Stimulated activated naive CD8-positive, alpha-beta T cell treated with anti-CD3 and anti-CD28 coated beads, Interleukin-15, Interleukin-2, amounts not matched to agents 100 ng/mL and 50 ng/mL, for 24 hours (primary cell): ENCODE results near the gene ABCB6.

Experiments used
- H3K27ac Mint-ChIP-seq: one replicate; pipeline ENCODE4 v1.8.0; 2021; ENCODE audit warnings: mild to moderate bottlenecking, mixed read lengths
- H3K27me3 Mint-ChIP-seq: one replicate; pipeline ENCODE4 v1.8.0; 2021; ENCODE audit warnings: mixed read lengths
- H3K36me3 Mint-ChIP-seq: one replicate; pipeline ENCODE4 v1.8.0; 2021; ENCODE audit warnings: low read depth, mixed read lengths
- H3K4me1 Mint-ChIP-seq: one replicate; pipeline ENCODE4 v1.8.0; 2021; ENCODE audit warnings: low read depth, mixed read lengths
- H3K4me3 Mint-ChIP-seq: one replicate; pipeline ENCODE4 v1.8.0; 2021; ENCODE audit warnings: mild to moderate bottlenecking, mixed read lengths
- H3K9me3 Mint-ChIP-seq: one replicate; pipeline ENCODE4 v1.8.0; 2021; ENCODE audit warnings: mixed read lengths

ABCB6 gene

GRCh38 chr2:219197388-219197787, 21.4 kb downstream of the ABCB6 start:
- no peak overlapping the region for H3K27ac Mint-ChIP-seq
- H3K4me1 Mint-ChIP-seq = peaks cover 17% of the 10 kb centered on the region
- no peak overlapping the region for H3K4me3 Mint-ChIP-seq
- peaks cover 4% of the 10 kb centered on the region for H3K27me3 Mint-ChIP-seq
- H3K36me3 Mint-ChIP-seq = peaks cover 4% of the 10 kb centered on the region
- H3K9me3 Mint-ChIP-seq = no peaks in the 10 kb centered on the region

GRCh38 chr2:219186754-219187456, 31.9 kb downstream of the ABCB6 start:
- Mint-ChIP-seq H3K27me3 (no peaks in the 10 kb centered on the region), H3K36me3 (peaks cover 35% of the 10 kb centered on the region), H3K4me3 (peak overlapping the region; percentile 7), H3K4me1 (peaks cover 24% of the 10 kb centered on the region), H3K27ac (peak overlapping the region; percentile 89), H3K9me3 (no peaks in the 10 kb centered on the region)

GRCh38 chr2:219184121-219184520, 34.6 kb downstream of the ABCB6 start:
- H3K4me3 Mint-ChIP-seq = no peak overlapping the region
- H3K4me1 Mint-ChIP-seq = peaks cover 49% of the 10 kb centered on the region
- H3K27ac Mint-ChIP-seq = no peak overlapping the region
- peaks cover 56% of the 10 kb centered on the region for H3K36me3 Mint-ChIP-seq
- no peaks in the 10 kb centered on the region for H3K9me3 Mint-ChIP-seq
- H3K27me3 Mint-ChIP-seq = no peaks in the 10 kb centered on the region

- no peaks in the 10 kb centered on the region for H3K27me3 Mint-ChIP-seq
- no peaks in the 10 kb centered on the region for H3K9me3 Mint-ChIP-seq
- H3K36me3 Mint-ChIP-seq = peaks cover 56% of the 10 kb centered on the region
- H3K4me1 Mint-ChIP-seq = peaks cover 54% of the 10 kb centered on the region
- H3K4me3 Mint-ChIP-seq = no peak overlapping the region
- H3K27ac Mint-ChIP-seq = peak overlapping the region; percentile 15
These were observed 35.5 kb downstream of the ABCB6 start for GRCh38 chr2:219183151-219183772.

GRCh38 chr2:219182331-219183150, 36.2 kb downstream of the ABCB6 start:
- H3K4me3 Mint-ChIP-seq = no peak overlapping the region

GRCh38 chr2:219181531-219181930, 37.2 kb downstream of the ABCB6 start:
- peaks cover 50% of the 10 kb centered on the region for H3K4me1 Mint-ChIP-seq
- H3K9me3 Mint-ChIP-seq = no peaks in the 10 kb centered on the region
- H3K4me3 Mint-ChIP-seq = no peak overlapping the region
- H3K36me3 Mint-ChIP-seq = peaks cover 49% of the 10 kb centered on the region
- H3K27me3 Mint-ChIP-seq = no peaks in the 10 kb centered on the region
- H3K27ac Mint-ChIP-seq = peak overlapping the region; percentile 51

More at GRCh38 chr2:219182331-219183150, 36.2 kb downstream of the ABCB6 start:
- no peaks in the 10 kb centered on the region for H3K27me3 Mint-ChIP-seq
- H3K9me3 Mint-ChIP-seq = no peaks in the 10 kb centered on the region
- H3K4me1 Mint-ChIP-seq = peaks cover 54% of the 10 kb centered on the region
- peak overlapping the region; percentile 15 for H3K27ac Mint-ChIP-seq
- peaks cover 56% of the 10 kb centered on the region for H3K36me3 Mint-ChIP-seq

GRCh38 chr2:219180961-219181360, 37.8 kb downstream of the ABCB6 start:
- Mint-ChIP-seq H3K4me3 (no peak overlapping the region), H3K36me3 (peaks cover 45% of the 10 kb centered on the region)

GRCh38 chr2:219179601-219180465, 38.9 kb downstream of the ABCB6 start:
- Mint-ChIP-seq H3K4me1 (peaks cover 54% of the 10 kb centered on the region), H3K36me3 (peaks cover 36% of the 10 kb centered on the region), H3K27ac (peak overlapping the region; percentile 65), H3K27me3 (no peaks in the 10 kb centered on the region), H3K4me3 (peak overlapping the region; percentile 86), H3K9me3 (no peaks in the 10 kb centered on the region)

More at GRCh38 chr2:219180961-219181360, 37.8 kb downstream of the ABCB6 start:
- Mint-ChIP-seq H3K27ac (no peak overlapping the region), H3K4me1 (peaks cover 47% of the 10 kb centered on the region), H3K9me3 (no peaks in the 10 kb centered on the region), H3K27me3 (no peaks in the 10 kb centered on the region)

- Mint-ChIP-seq H3K9me3 (no peaks in the 10 kb centered on the region), H3K27me3 (no peaks in the 10 kb centered on the region), H3K36me3 (peaks cover 41% of the 10 kb centered on the region), H3K4me1 (peaks cover 64% of the 10 kb centered on the region), H3K4me3 (peak overlapping the region; percentile 86), H3K27ac (peak overlapping the region; percentile 65)
These were observed 40.2 kb downstream of the ABCB6 start for GRCh38 chr2:219178377-219179175.

GRCh38 chr2:219177552-219178376, 41.0 kb downstream of the ABCB6 start, which contains the start of gene RETREG2:
Gene RETREG2, plus strand, starts transcription at chr2:219178275. Its CDS starts 78 bp downstream, at chr2:219178353.
- peak within 1 kb of the TSS; percentile 91 for H3K27ac Mint-ChIP-seq
- peak within 1 kb of the TSS; percentile 88 for H3K4me3 Mint-ChIP-seq
- H3K27me3 Mint-ChIP-seq = no peaks in the 10 kb centered on the region
- peaks cover 35% of the 10 kb centered on the region for H3K36me3 Mint-ChIP-seq
- peaks cover 61% of the 10 kb centered on the region for H3K4me1 Mint-ChIP-seq
- H3K9me3 Mint-ChIP-seq = no peaks in the 10 kb centered on the region

GRCh38 chr2:219176818-219177551, 41.8 kb downstream of the ABCB6 start, which contains the start of gene CNPPD1:
Gene CNPPD1, minus strand, starts transcription at chr2:219176925. Its CDS starts 97 bp downstream, at chr2:219176828.
- peaks cover 38% of the 10 kb centered on the region for H3K36me3 Mint-ChIP-seq
- H3K4me1 Mint-ChIP-seq = peaks cover 60% of the 10 kb centered on the region
- H3K4me3 Mint-ChIP-seq = peak within 1 kb of the TSS; percentile 88
- H3K27me3 Mint-ChIP-seq = no peaks in the 10 kb centered on the region
- no peaks in the 10 kb centered on the region for H3K9me3 Mint-ChIP-seq
- H3K27ac Mint-ChIP-seq = peak within 1 kb of the TSS; percentile 91
